Measurements from ENCODE around the gene PPP1R12A. TPM values are rescaled to one million over a fixed set of nuclear protein-coding genes. Genes with fewer than 3 reads are reported as not detected.

The PPP1R12A gene
- total RNA-seq, 1 donor from 2014 or later = 95.8 TPM

DNA sequence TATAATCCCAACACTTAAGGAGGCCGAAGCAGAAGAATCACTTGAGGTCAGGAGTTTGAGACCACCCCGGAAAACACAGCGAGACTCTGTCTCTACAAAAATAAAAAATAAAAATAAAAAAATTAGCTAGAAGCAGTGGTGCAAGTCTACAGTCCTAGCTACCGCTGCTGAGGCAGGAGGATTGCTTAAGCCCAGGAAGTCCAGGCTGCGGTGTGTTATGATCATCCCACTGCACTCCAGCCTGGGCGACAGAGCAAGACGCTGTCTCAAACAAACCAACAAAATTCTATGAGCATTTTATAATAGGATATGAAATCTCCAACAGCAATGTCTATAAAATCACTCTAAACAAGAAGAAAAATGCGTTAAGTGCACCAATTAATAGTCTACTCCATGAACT is 75.3 kb downstream of the PPP1R12A start:
- Histone ChIP-seq H3K4me1 (peaks cover 21% of the 10 kb centered on the region), H3K36me3 (no peaks in the 10 kb centered on the region), H3K27ac (no peak overlapping the region), H3K4me3 (no peak overlapping the region), H3K9me3 (no peaks in the 10 kb centered on the region), H3K27me3 (no peaks in the 10 kb centered on the region)
- DNase-seq (ENCODE audit: extremely low spot score in 2 of 2) = no peak
- TF ChIP-seq POLR2A (IDR thresholded peaks at IDR 0.05) (no peak), POLR2AphosphoS5 (IDR thresholded peaks at IDR 0.05; ENCODE audit: insufficient read depth in 1 of 2, low read depth in 1 of 2) (no peak)
- TF ChIP-seq, protein P1, sequence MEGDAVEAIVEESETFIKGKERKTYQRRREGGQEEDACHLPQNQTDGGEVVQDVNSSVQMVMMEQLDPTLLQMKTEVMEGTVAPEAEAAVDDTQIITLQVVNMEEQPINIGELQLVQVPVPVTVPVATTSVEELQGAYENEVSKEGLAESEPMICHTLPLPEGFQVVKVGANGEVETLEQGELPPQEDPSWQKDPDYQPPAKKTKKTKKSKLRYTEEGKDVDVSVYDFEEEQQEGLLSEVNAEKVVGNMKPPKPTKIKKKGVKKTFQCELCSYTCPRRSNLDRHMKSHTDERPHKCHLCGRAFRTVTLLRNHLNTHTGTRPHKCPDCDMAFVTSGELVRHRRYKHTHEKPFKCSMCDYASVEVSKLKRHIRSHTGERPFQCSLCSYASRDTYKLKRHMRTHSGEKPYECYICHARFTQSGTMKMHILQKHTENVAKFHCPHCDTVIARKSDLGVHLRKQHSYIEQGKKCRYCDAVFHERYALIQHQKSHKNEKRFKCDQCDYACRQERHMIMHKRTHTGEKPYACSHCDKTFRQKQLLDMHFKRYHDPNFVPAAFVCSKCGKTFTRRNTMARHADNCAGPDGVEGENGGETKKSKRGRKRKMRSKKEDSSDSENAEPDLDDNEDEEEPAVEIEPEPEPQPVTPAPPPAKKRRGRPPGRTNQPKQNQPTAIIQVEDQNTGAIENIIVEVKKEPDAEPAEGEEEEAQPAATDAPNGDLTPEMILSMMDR (IDR thresholded peaks at IDR 0.05) = no peak
- intact Hi-C loops (cut with DNase I) = no loop called here

DNA sequence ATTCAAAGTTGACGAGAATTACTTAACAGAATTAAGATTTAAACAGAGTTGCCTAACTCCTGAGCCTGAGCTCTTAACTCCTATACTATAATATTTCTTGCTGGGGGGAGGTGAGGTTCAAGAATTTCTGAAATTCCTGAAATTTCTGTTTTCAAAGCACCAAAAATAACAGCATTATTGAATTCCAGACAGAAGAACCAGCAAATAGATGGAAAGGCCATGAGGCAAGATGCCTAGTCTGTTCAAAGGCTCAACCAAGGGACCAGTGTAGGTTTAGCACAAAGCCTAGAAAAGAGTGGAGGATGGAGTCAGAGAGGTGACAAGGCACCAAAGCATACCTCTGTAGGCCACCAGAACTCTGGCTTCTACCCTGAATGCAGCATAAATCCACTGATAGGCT is 76.4 kb downstream of the PPP1R12A start:
- H3K4me1 ChIP-seq = peaks cover 21% of the 10 kb centered on the region
- intact Hi-C loops (cut with DNase I) = no loop called here
- TF ChIP-seq POLR2AphosphoS5 (IDR thresholded peaks at IDR 0.05; ENCODE audit: insufficient read depth in 1 of 2, low read depth in 1 of 2) (no peak), POLR2A (IDR thresholded peaks at IDR 0.05) (no peak)
- TF ChIP-seq, protein P1 (IDR thresholded peaks at IDR 0.05) = no peak
- no peaks in the 10 kb centered on the region for H3K9me3 ChIP-seq
- DNase-seq (ENCODE audit: extremely low spot score in 2 of 2) = no peak
- H3K27ac ChIP-seq = no peak overlapping the region
- no peaks in the 10 kb centered on the region for H3K27me3 ChIP-seq
- H3K4me3 ChIP-seq = no peak overlapping the region
- H3K36me3 ChIP-seq = no peaks in the 10 kb centered on the region

DNA sequence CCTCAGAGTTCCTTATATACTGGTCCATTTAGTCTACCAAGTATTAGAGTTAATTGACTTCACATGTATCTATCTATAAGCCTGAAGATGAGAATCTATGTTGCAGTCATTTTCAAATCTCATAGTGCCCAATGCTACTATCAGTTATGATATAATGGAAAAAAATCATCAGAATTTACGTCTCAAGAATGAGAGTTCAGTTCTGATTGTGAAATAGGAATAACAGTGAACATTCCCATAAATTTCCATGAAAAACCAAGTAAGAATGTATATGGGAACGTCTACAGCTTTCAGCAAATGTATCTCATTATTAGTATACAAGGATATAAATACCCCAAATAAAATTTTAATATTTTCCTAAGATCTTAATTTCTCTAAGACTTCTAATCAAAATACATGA is 77.2 kb downstream of the PPP1R12A start:
- Histone ChIP-seq H3K4me3 (no peak overlapping the region), H3K36me3 (no peaks in the 10 kb centered on the region), H3K9me3 (no peaks in the 10 kb centered on the region), H3K4me1 (peaks cover 21% of the 10 kb centered on the region), H3K27ac (no peak overlapping the region), H3K27me3 (no peaks in the 10 kb centered on the region)
- intact Hi-C loops (cut with DNase I) = no loop called here
- TF ChIP-seq, protein P1 (IDR thresholded peaks at IDR 0.05) = no peak
- TF ChIP-seq POLR2AphosphoS5 (IDR thresholded peaks at IDR 0.05; ENCODE audit: insufficient read depth in 1 of 2, low read depth in 1 of 2) (no peak), POLR2A (IDR thresholded peaks at IDR 0.05) (no peak)
- DNase-seq (ENCODE audit: extremely low spot score in 2 of 2) = no peak

DNA sequence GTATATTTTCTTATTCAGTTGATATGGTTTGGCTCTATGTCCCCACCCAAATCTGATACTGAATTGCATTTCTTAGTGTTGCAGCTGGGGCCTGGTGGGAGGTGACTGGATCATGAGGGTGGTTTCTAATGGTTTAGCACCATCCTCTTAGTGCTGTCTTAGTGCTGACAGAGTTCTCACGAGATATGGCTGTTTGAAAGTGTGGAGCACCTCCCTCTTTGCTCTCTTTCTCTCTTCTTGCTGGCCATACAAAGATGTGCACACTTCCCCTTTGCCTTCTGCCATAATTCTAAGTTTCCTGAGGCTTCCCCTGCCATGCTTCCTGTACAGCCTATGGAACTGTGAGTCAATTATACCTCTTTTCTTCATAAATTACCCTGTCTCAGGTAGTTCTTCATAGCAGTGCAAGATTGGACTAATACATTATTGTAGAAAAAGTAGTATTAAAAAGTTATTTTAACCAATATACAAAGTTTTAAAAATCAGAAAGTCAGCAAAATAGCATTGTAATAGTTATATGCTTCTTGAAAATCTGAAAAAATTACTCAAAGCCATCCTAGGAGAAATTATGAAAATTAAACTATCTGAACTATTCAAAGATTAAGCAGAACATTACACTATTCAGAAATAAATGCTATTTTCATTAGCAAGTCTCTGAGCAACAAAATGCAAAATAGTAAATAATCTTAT is 84.1 kb downstream of the PPP1R12A start:
- H3K27me3 ChIP-seq = no peaks in the 10 kb centered on the region
- no peak for DNase-seq (ENCODE audit: extremely low spot score in 2 of 2)
- H3K36me3 ChIP-seq = no peaks in the 10 kb centered on the region
- intact Hi-C loops (cut with DNase I) = no loop called here
- peaks cover 1% of the 10 kb centered on the region for H3K4me1 ChIP-seq
- TF ChIP-seq POLR2AphosphoS5 (IDR thresholded peaks at IDR 0.05; ENCODE audit: insufficient read depth in 1 of 2, low read depth in 1 of 2) = no peak
- no peak for TF ChIP-seq POLR2A (IDR thresholded peaks at IDR 0.05)
- TF ChIP-seq, protein P1 (IDR thresholded peaks at IDR 0.05) = no peak
- H3K9me3 ChIP-seq = no peaks in the 10 kb centered on the region
- no peak overlapping the region for H3K4me3 ChIP-seq
- H3K27ac ChIP-seq = no peak overlapping the region

DNA sequence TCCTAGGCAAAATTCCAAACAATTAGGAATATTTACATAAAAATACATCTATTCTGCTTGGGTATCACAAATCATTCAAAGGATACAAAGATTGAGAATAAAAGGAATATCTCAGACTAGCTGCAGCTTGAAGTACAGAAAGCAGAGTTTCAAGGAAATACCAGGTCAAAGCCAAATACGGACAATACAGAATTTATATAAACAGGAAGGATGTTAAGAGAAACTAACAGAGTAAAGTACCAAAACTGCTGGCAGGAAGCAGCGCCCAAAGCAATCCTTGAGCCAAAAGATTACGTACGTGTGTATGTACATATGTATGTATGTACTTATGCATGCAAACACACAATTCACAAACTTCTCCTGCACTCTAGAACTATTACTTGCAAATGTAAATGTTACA is 86.6 kb downstream of the PPP1R12A start:
- H3K4me3 ChIP-seq = no peak overlapping the region
- H3K36me3 ChIP-seq = peaks cover 0 to 18% of the 10 kb centered on the region in 2 donors
- intact Hi-C loops (cut with DNase I) = no loop called here
- H3K9me3 ChIP-seq = no peaks in the 10 kb centered on the region
- H3K27ac ChIP-seq = no peak overlapping the region
- DNase-seq (ENCODE audit: extremely low spot score in 2 of 2) = no peak
- TF ChIP-seq POLR2AphosphoS5 (IDR thresholded peaks at IDR 0.05; ENCODE audit: insufficient read depth in 1 of 2, low read depth in 1 of 2) = no peak
- TF ChIP-seq, protein P1 (IDR thresholded peaks at IDR 0.05) = no peak
- TF ChIP-seq POLR2A (IDR thresholded peaks at IDR 0.05) = no peak
- no peaks in the 10 kb centered on the region for H3K27me3 ChIP-seq
- no peaks in the 10 kb centered on the region for H3K4me1 ChIP-seq

Measured in vagina (tissue), 2 donors.